PC-9 (cell line): ENCODE results near the gene RBM19.

Experiments
- CTCF ChIP-seq: fragments of 200-600 bp; sonication (generic); conservative IDR thresholded peaks from 2 replicates; pipeline ENCODE4 v1.6.1; 2017; ENCODE audit warnings: mixed run types, antibody characterized with exemption, mild to moderate bottlenecking, moderate library complexity
- EZH2 ChIP-seq: fragments of 200-600 bp; sonication (generic); IDR thresholded peaks from 2 replicates; pipeline ENCODE4 v1.8.0; 2017; ENCODE audit warnings: antibody characterized with exemption, low read depth

DNA sequence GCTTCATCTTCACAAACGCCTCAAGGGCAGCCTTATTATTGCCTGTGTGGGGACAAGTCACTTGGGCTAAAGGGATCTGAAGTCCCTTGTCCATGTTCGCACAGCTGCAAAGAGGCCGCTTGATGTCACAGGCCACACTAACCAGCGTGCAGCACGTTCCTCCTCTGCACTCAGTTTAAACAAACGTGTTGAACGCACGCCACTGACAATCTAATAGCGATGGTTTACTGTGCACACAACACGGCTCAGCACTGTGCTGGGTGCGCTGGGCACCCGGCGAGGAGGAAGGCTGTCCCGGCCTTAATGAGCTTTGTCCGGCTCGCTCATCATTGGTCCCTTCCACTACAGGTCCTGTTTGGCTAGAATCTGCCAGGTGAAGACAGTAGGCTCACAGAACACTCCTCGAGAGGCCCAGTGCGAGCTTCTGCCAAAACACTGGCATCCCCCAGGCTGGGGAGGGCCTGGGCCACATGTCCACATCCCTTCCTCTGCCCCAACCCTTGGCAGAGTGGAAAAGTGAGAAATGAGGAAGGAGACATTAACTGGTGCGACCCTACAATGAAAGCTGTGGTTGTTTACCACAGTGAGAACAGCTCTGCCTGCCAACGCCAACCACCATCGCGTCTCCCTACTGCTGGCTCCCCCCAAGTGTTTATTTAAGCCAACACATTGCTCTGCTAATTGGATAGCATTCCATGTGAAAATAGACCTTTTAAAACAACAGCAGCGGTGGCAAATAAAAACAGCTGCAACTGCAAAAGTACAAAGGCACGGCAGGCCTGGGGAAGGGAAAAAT is 113.2 kb downstream of the RBM19 start:
- TF ChIP-seq CTCF (no peak), EZH2 (no peak)
